ENCODE data around the gene ATPAF2.
A peak's percentile ranks its signal among the peaks of the same experiment; 100 is the strongest.

Gene ATPAF2

DNA sequence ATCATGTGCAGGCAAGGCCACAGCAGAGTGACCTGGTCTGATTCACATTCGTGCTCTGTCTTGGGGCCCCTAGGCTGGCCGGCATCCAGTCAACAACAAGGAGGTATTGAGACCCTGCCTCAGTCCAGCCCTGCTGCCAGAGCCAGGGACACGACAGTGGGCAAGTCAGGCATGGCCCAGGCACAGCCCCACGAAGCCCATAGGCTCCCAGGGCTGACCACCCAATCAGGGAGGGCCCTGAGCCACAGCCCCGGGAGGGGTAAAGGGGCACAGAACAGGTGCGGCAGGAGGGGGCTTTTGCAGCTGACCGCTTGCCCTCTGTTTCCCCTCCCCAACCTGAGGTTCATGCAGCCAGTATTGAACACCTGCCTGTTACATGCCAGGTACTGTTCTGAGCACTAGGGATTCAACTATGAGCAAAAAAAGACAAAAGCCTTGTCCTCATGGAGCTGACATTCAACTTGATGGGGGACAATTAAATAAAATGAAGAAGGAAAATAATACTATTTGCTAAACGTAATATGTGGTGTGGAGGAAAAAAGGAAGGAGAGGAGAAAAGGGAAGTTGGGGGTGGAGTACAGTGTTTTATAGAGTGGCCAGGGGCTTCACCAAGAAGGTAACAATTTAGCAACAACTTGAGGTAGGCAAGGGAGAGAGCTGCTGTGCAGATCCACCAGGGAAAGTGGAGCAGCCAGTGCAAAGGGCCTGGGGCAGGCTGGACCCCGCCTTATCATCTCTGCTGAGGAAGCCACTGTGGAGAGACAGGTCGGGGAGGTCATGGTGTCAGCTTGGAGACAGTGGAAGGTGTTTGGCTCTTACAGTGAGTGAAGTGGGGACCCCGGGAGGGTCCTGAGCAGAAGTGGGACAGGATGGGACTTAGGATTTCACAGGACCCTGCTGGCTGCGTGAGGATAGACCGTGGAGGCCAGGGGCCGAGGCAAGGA is 60.2 kb downstream of the ATPAF2 start:
- H3K27me3 ChIP-seq (ENCODE audit: control insufficient read depth in 1 of 2, insufficient read depth in 2 of 2, low read length in 2 of 2) = no peaks in the 10 kb centered on the region
- peaks cover 0 to 4% of the 10 kb centered on the region in 2 donors for H3K4me1 ChIP-seq (ENCODE audit: control insufficient read depth in 1 of 2, insufficient read depth in 2 of 2, low read length in 2 of 2)
- H3K4me3 ChIP-seq (ENCODE audit: low read depth in 1 of 2, low read length in 2 of 2) = no peak overlapping the region
- H3K9me3 ChIP-seq (ENCODE audit: control insufficient read depth in 1 of 2, low read length in 2 of 2) = no peaks in the 10 kb centered on the region
- no peaks in the 10 kb centered on the region for H3K36me3 ChIP-seq (ENCODE audit: control insufficient read depth in 1 of 2, insufficient read depth in 2 of 2, low read length in 2 of 2)
- no peak overlapping the region for H3K27ac ChIP-seq (ENCODE audit: low read depth, low read length)
- H3K9ac ChIP-seq (ENCODE audit: low read depth in 1 of 2, low read length in 2 of 2) = no peak overlapping the region

DNA sequence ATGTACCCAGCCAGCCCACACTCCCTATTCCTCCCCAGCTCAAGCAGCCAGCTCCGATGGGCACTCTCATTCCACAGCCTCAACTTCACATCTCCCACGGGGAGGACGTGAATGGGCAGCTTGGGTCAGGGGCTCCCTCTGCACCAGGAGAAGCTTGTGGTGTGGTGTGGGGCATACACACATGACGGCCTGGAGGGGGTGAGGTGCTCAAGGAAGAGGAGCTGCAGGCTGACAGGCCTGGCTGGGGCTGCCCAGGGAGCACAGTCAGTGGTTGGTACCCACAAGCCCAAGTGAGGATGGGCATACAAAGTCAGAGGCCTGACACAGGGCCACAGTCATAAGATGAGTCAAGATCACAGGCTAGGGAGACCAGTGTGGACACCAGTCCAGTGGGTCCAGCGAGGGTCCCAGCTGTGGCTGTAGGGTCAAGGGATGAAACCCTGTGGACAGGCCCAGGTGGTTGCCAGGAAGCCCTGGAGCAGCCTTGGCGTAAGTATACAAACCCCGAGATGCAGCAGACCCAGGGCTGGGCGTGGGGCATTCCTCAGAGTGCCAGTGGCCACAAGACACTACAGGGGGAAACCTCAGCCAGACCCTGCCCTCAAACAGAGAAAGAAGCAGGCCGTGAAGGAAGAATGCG is 61.9 kb downstream of the ATPAF2 start:
- H3K4me1 ChIP-seq (ENCODE audit: control insufficient read depth in 1 of 2, insufficient read depth in 2 of 2, low read length in 2 of 2) = peaks cover 4 to 9% of the 10 kb centered on the region in 2 donors
- no peaks in the 10 kb centered on the region for H3K36me3 ChIP-seq (ENCODE audit: control insufficient read depth in 1 of 2, insufficient read depth in 2 of 2, low read length in 2 of 2)
- H3K27me3 ChIP-seq (ENCODE audit: control insufficient read depth in 1 of 2, insufficient read depth in 2 of 2, low read length in 2 of 2) = no peaks in the 10 kb centered on the region
- H3K9ac ChIP-seq (ENCODE audit: low read depth in 1 of 2, low read length in 2 of 2) = no peak overlapping the region
- no peaks in the 10 kb centered on the region for H3K9me3 ChIP-seq (ENCODE audit: control insufficient read depth in 1 of 2, low read length in 2 of 2)
- H3K4me3 ChIP-seq (ENCODE audit: low read depth in 1 of 2, low read length in 2 of 2) = no peak overlapping the region
- H3K27ac ChIP-seq (ENCODE audit: low read depth, low read length) = no peak overlapping the region

DNA sequence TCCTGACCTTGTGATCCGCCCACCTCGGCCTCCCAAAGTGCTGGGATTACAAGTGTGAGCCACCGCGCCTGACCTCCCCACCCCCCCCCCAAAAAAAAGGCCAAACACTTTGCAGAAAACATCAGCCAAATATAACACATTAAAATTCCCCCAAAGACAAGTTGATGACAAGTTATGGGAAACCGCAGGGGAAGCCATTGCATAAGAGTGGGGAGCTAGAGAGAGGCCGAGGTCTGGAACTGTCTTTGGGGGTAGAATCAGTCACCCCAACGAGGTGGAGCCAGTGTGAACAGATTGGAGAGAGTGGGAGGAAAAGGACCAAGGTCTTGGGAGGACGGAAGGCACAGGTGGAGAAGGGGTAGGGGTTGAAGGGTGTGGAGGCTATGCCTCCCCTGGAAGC is 63.5 kb downstream of the ATPAF2 start:
- H3K9me3 ChIP-seq (ENCODE audit: control insufficient read depth in 1 of 2, low read length in 2 of 2) = no peaks in the 10 kb centered on the region
- H3K4me1 ChIP-seq (ENCODE audit: control insufficient read depth in 1 of 2, insufficient read depth in 2 of 2, low read length in 2 of 2) = peaks cover 17 to 22% of the 10 kb centered on the region in 2 donors
- H3K36me3 ChIP-seq (ENCODE audit: control insufficient read depth in 1 of 2, insufficient read depth in 2 of 2, low read length in 2 of 2) = no peaks in the 10 kb centered on the region
- no peak overlapping the region for H3K4me3 ChIP-seq (ENCODE audit: low read depth in 1 of 2, low read length in 2 of 2)
- no peak overlapping the region for H3K9ac ChIP-seq (ENCODE audit: low read depth in 1 of 2, low read length in 2 of 2)
- no peak overlapping the region for H3K27ac ChIP-seq (ENCODE audit: low read depth, low read length)
- H3K27me3 ChIP-seq (ENCODE audit: control insufficient read depth in 1 of 2, insufficient read depth in 2 of 2, low read length in 2 of 2) = no peaks in the 10 kb centered on the region

DNA sequence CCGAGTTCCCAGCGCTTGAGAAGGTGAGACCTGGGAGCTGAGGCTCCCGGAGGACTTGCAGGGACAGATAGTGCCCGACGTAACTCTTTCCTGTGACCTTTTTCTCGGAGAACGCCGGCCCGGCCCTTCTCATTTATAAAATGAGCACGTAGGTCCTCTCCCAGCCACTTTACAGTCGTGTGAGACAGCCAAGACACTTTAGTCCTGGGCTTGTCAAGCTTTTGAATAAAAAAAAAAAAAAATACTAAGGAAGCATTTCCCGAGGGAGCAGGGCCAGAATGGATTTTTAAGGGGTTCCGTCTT is 66.1 kb downstream of the ATPAF2 start:
- Histone ChIP-seq H3K27ac (ENCODE audit: low read depth, low read length) (no peak overlapping the region), H3K36me3 (ENCODE audit: control insufficient read depth in 1 of 2, insufficient read depth in 2 of 2, low read length in 2 of 2) (no peaks in the 10 kb centered on the region), H3K4me3 (ENCODE audit: low read depth in 1 of 2, low read length in 2 of 2) (peak overlapping the region; percentile 63 to 77), H3K9ac (ENCODE audit: low read depth in 1 of 2, low read length in 2 of 2) (no peak overlapping the region), H3K4me1 (ENCODE audit: control insufficient read depth in 1 of 2, insufficient read depth in 2 of 2, low read length in 2 of 2) (peaks cover 19% of the 10 kb centered on the region in 2 donors), H3K9me3 (ENCODE audit: control insufficient read depth in 1 of 2, low read length in 2 of 2) (no peaks in the 10 kb centered on the region), H3K27me3 (ENCODE audit: control insufficient read depth in 1 of 2, insufficient read depth in 2 of 2, low read length in 2 of 2) (no peaks in the 10 kb centered on the region)

DNA sequence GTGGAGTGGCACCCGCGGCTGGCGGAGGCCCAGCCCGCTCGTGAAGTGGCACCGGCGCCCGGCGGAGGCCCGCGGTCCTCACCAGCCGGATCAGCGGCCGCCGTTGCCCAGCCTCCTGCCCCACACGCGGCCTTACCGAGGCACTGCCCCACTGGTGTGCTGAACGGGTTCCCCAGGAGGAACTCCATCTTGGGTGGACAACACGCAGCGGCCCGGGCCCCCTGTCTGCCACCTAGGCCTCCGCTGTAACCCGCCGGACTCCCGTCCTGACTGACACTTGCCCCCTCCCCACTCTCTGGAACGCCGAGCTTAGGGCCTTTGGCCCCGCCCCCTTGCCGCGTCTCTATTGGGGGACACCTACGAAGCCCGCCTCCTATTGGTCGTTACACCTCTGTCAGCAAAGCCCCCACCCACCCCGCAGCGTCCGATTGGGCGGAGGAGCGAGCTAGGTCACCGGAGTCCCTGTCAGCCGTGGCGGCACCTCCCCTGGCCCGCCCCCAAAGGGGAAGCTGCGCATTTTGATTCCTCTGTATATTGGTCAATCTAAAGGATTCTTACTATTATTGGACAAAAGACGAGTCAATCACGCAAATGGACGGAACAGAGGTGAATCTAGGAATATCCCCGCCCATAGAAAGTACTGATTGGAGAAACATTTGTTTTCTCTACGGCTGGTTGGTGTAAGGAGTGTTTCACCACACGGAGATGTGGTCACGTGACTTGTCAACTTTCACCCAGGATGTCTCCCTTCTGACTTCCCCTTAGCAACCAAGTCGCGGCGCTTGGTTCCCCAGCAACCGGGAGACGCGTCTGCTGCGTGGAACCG is 66.6 kb downstream of the ATPAF2 start, which contains the start of the genes DRC3 and TOM1L2:
TSS of gene DRC3 (plus strand) at position 737 of the 826 bp plus-strand sequence. CDS start 4,737 bp downstream, outside the sequence.
TSS of gene TOM1L2 (minus strand) at position 275 of the 826 bp plus-strand sequence. CDS start at position 188, 87 bp downstream.
- H3K4me1 ChIP-seq (ENCODE audit: control insufficient read depth in 1 of 2, insufficient read depth in 2 of 2, low read length in 2 of 2) = peaks cover 19% of the 10 kb centered on the region in 2 donors
- no peaks in the 10 kb centered on the region for H3K9me3 ChIP-seq (ENCODE audit: control insufficient read depth in 1 of 2, low read length in 2 of 2)
- H3K9ac ChIP-seq (ENCODE audit: low read depth in 1 of 2, low read length in 2 of 2) = peak within 1 kb of the TSS; percentile 74 to 80
- no peaks in the 10 kb centered on the region for H3K36me3 ChIP-seq (ENCODE audit: control insufficient read depth in 1 of 2, insufficient read depth in 2 of 2, low read length in 2 of 2)
- peak within 1 kb of the TSS; percentile 86 to 91 for H3K4me3 ChIP-seq (ENCODE audit: low read depth in 1 of 2, low read length in 2 of 2)
- peak within 1 kb of the TSS; percentile 74 for H3K27ac ChIP-seq (ENCODE audit: low read depth, low read length)
- H3K27me3 ChIP-seq (ENCODE audit: control insufficient read depth in 1 of 2, insufficient read depth in 2 of 2, low read length in 2 of 2) = no peaks in the 10 kb centered on the region

DNA sequence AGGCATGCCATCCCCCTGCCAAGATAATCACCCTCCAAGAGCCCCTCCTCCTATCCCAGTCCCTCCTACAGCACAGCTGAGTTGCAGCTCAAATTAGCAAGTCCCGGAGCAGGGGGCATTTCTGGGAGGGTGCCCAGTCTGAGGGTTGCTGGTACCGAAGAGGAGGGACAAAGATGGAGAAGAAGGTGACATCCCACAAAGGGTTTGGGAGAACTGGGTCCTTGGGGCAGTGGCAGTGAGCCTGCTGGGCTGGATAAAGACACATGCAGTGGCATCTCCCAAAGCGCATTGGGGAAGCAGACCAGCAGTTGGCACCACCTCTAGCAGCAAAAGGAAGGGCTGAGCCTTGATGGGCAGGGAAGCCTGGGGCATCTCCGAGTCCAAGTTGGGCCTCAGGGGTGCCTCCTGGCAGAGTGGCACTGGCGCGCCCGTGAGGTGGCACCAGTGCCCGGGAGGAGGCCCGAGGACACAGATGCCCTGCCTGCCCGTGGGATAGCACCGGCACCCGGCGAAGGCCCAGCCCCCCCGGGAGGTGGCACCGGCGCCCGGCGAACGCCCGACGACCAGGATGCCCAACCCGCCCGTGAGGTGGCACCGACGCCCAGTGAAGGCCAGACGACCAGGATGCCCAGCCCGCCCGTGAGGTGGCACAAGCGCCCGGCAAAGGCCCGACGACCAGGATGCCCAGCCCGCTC is 67.4 kb downstream of the ATPAF2 start:
- peak overlapping the region; percentile 74 for H3K27ac ChIP-seq (ENCODE audit: low read depth, low read length)
- H3K9ac ChIP-seq (ENCODE audit: low read depth in 1 of 2, low read length in 2 of 2) = peak overlapping the region; percentile 74 to 80
- H3K4me1 ChIP-seq (ENCODE audit: control insufficient read depth in 1 of 2, insufficient read depth in 2 of 2, low read length in 2 of 2) = peaks cover 19% of the 10 kb centered on the region in 2 donors
- no peaks in the 10 kb centered on the region for H3K27me3 ChIP-seq (ENCODE audit: control insufficient read depth in 1 of 2, insufficient read depth in 2 of 2, low read length in 2 of 2)
- no peaks in the 10 kb centered on the region for H3K9me3 ChIP-seq (ENCODE audit: control insufficient read depth in 1 of 2, low read length in 2 of 2)
- H3K4me3 ChIP-seq (ENCODE audit: low read depth in 1 of 2, low read length in 2 of 2) = peak overlapping the region; percentile 86 to 91
- H3K36me3 ChIP-seq (ENCODE audit: control insufficient read depth in 1 of 2, insufficient read depth in 2 of 2, low read length in 2 of 2) = no peaks in the 10 kb centered on the region

DNA sequence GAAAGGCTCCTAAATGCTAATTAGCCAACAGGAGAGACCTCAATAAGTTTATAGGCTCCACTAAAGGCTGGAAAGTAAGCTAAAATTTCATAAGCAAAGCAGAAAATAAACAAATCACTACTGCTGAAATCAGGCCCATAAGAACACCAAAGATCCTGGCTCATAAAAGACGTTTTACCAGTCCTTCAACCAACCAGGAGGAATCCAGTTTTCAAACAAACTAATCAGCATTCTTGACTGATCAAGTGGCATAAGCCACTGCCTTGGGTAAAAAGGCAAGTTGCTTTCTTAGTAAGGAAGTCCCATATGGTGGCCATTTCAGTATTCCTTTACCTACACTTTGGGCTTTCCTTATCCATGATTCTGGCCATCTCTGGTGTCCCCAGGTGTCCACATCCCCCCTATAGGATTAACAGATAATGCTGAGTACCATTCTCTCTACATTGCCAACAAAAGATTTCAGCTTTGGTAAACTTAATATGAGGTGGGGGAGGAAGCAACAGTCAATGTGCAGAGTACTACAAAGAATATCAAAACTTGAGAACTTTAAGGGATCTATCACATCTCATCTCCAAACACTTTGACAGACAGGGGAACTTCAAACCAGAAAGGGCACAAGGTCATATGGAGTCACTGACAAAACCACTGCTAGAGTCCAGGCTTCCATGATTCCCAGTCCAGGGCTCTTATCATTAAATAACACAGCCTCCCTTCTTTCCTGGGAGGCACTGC is 68.1 kb downstream of the ATPAF2 start:
- H3K36me3 ChIP-seq (ENCODE audit: control insufficient read depth in 1 of 2, insufficient read depth in 2 of 2, low read length in 2 of 2) = no peaks in the 10 kb centered on the region
- no peaks in the 10 kb centered on the region for H3K27me3 ChIP-seq (ENCODE audit: control insufficient read depth in 1 of 2, insufficient read depth in 2 of 2, low read length in 2 of 2)
- no peaks in the 10 kb centered on the region for H3K9me3 ChIP-seq (ENCODE audit: control insufficient read depth in 1 of 2, low read length in 2 of 2)
- peak overlapping the region; percentile 86 to 91 for H3K4me3 ChIP-seq (ENCODE audit: low read depth in 1 of 2, low read length in 2 of 2)
- peak overlapping the region; percentile 74 to 80 for H3K9ac ChIP-seq (ENCODE audit: low read depth in 1 of 2, low read length in 2 of 2)
- no peak overlapping the region for H3K27ac ChIP-seq (ENCODE audit: low read depth, low read length)
- H3K4me1 ChIP-seq (ENCODE audit: control insufficient read depth in 1 of 2, insufficient read depth in 2 of 2, low read length in 2 of 2) = peaks cover 19% of the 10 kb centered on the region in 2 donors
